ENCODE data around the gene GOLGA8N.

Gene GOLGA8N

GRCh38 chr15:32651229-32651837 lies 58.1 kb downstream of the GOLGA8N start:
- DNase-seq (ENCODE audit: low spot score): peak; percentile 74

DNA sequence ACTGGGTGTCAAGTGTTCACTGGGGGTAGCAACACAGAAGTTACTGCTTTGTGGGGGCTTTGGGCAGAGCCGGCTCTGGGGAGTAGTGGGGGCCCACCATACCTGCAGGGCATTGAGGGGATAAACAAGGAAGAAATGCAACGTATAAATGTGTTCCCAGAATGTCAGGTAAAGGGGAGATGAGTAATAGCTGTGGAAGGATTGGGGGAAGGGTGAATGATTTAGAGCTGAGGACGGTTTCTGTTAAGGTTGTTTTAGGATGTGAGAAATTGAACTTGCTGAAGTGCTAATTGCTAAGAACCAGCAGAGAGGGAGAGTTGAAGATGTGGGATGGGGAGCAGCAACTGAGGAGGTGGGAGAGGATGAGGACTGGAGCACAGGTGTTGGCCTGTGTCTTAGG lies 58.9 kb downstream of the GOLGA8N start:
- no peak for DNase-seq (ENCODE audit: low spot score)

DNA sequence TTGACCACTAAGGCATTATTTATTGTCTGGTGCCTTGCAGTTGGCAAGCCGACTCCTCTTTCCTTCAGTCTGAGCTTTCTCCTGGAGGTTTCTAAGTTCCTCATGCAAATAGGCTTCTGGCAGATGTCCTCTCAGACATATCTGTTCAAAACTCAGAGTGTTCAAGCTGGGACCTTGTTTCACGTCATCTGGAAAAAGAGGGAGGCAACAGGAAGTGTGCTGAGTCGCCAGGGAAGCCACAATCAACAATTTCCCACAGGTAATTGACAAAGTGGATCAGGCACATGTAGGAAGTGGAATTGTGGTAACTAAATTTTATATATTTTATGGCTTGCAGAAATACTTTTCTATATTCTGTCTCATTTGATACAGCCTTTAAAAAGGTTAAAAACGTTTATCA lies 62.8 kb downstream of the GOLGA8N start:
- DNase-seq (ENCODE audit: low spot score): no peak

- no peak for DNase-seq (ENCODE audit: low spot score)
Measured at GRCh38 chr15:32656496-32656895, 63.2 kb downstream of the GOLGA8N start.
